OCI-LY7 (cell line): ENCODE measurements around the gene LDB3.

Source experiments
- CTCF ChIP-seq: fragments of 200-600 bp; sonication (generic); conservative IDR thresholded peaks from 2 replicates; pipeline ENCODE4 v1.5.1; 2014; ENCODE audit warnings: mild to moderate bottlenecking, antibody characterized with exemption, low read length, moderate library complexity, mixed read lengths
- EZH2phosphoT487 ChIP-seq: fragments of 200-600 bp; sonication (generic); IDR thresholded peaks from 2 replicates; pipeline ENCODE4 v1.6.1; 2018; ENCODE audit warnings: low read depth, borderline replicate concordance, mild to moderate bottlenecking, mixed run types, antibody characterized with exemption, low read length, moderate library complexity, mixed read lengths

- TF ChIP-seq CTCF: no peak
- TF ChIP-seq EZH2phosphoT487: no peak
Observed at GRCh38 chr10:86785037-86785436, 116.7 kb downstream of the LDB3 start.
